Activated CD8-positive, alpha-beta memory T cell treated with anti-CD3 and anti-CD28 coated beads for 24 hours (primary cell): ENCODE results near the gene AKR1E2.
"Not testable (repeated sequence)": the region's sequence is repeated elsewhere in the genome, so short reads cannot be mapped to it uniquely, and the experiment has no call there.

Experiments used
- DNase-seq: peaks from one replicate; pipeline ENCODE4 v3.0.0-alpha.2; 2020

AKR1E2 gene

GRCh38 chr10:4815646-4816180 is 10.3 kb upstream of the AKR1E2 start:
- not testable (repeated sequence) for DNase-seq

DNA sequence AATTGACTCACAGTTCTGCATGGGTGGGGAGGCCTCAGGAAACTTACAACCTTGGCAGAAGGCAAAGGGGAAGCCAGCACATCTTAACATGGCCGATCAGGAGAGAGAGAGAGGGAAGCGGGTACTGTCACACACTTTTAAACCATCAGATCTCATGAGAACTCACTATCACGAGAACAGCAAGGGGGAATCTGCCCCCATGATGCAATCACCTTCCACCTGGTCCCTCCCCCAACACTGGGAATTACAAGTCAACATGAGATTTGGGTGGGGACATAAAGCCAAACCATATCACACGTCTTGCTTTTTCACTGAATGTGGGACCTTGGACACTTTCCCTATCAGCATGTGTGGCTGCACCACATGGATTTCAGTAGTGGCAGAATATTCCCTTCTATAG is 9.0 kb upstream of the AKR1E2 start:
- DNase-seq = no peak

GRCh38 chr10:4819067-4819466 is 6.9 kb upstream of the AKR1E2 start:
- DNase-seq = no peak

- no peak for DNase-seq
These were observed 6.3 kb upstream of the AKR1E2 start for GRCh38 chr10:4819707-4820106.

- DNase-seq = no peak
These were observed 5.1 kb upstream of the AKR1E2 start for GRCh38 chr10:4820804-4821401.

DNA sequence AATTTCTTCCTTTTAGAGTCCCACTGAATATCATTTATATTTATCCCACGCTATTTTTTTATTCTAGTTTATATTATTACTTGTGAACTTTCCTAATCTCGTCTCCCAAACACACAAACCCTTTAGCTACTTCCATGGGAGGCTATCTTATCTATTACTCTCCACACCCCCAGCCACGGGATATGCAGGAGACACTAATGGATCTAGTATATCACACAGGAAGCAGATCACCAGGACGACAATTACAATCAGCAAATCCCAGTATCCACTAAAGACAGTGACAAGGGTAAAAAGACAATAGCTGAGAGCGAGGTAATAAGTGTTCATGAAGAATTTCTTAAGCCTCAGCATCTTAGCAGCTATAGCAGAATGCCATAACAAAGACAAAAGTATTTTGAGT is 3.8 kb upstream of the AKR1E2 start:
- DNase-seq = no peak

DNA sequence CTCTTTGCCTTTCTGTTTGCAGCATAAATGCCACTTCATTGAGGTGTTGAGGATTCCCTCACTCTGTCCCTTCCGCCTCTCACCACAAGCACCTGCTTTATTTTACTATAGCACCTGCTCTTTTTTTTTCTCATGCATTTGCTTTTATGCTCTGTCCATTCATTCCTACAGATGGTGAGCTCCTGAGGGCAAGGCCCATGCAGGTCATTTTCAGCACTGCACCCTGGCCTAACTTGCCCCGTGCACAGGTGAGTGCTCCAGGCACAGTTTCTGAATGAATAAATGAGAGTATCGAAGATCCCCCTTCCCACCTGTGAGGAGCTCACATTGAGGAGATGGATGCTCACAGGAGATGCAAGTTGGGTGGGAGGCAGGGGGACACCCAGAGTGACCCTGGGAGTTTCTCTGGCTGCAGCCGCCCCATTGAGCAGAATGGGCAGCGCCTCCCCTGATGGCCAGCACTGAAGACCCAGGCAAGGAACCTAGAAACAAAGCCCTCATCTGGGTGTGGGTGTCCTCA is 1.2 kb upstream of the AKR1E2 start:
- DNase-seq = no peak

- DNase-seq = no peak
These were observed 545 bp upstream of the AKR1E2 start for GRCh38 chr10:4825456-4825867.

- DNase-seq = no peak
These were observed 851 bp downstream of the AKR1E2 start for GRCh38 chr10:4826792-4827324.

- DNase-seq = no peak
These were observed 2.0 kb downstream of the AKR1E2 start for GRCh38 chr10:4828005-4828404.

GRCh38 chr10:4830551-4830950 is 4.5 kb downstream of the AKR1E2 start:
- DNase-seq = no peak

GRCh38 chr10:4831091-4831490 is 5.1 kb downstream of the AKR1E2 start:
- DNase-seq = peak; percentile 9

DNA sequence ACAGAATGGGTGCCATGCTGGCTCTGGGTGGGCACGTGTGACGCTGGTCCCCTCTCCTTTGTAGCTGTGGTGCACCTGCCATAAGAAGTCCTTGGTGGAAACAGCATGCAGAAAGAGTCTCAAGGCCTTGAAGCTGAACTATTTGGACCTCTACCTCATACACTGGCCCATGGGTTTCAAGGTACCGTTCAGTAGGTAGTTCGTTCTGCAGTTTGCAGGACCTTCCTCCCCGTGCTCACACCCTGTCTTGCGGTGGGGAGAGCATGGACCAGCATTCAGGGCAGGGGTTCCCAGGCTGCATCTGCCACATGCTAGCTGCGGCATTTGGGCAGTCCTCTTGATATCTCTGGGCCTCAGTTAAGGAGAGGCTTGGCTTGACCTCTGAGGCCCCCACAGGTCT is 7.3 kb downstream of the AKR1E2 start:
- peak; percentile 17 for DNase-seq

- no peak for DNase-seq
These were observed 8.9 kb downstream of the AKR1E2 start for GRCh38 chr10:4834898-4835405.

DNA sequence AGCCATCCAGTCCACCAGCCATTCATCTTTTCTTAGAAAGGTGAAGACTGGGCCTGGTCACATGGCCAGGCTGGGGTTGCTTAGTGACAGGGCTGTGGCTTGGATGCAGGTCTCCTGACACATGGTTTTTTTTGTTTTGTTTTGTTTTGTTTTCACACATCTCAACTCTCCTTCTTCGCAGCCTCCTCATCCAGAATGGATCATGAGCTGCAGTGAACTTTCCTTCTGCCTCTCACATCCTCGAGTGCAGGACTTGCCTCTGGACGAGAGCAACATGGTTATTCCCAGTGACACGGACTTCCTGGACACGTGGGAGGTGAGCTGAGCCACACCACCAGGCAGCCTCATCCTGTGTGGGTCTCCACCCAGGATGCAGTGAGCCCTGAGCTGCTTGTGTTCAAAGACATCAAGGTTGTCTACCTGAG is 9.5 kb downstream of the AKR1E2 start:
- no peak for DNase-seq

GRCh38 chr10:4836416-4836969 is 10.5 kb downstream of the AKR1E2 start:
- DNase-seq = no peak

- DNase-seq = no peak
These were observed 11.5 kb downstream of the AKR1E2 start for GRCh38 chr10:4837551-4837950.

GRCh38 chr10:4838743-4839142 is 12.7 kb downstream of the AKR1E2 start:
- DNase-seq = no peak

GRCh38 chr10:4839353-4839752 is 13.3 kb downstream of the AKR1E2 start:
- DNase-seq = no peak

DNA sequence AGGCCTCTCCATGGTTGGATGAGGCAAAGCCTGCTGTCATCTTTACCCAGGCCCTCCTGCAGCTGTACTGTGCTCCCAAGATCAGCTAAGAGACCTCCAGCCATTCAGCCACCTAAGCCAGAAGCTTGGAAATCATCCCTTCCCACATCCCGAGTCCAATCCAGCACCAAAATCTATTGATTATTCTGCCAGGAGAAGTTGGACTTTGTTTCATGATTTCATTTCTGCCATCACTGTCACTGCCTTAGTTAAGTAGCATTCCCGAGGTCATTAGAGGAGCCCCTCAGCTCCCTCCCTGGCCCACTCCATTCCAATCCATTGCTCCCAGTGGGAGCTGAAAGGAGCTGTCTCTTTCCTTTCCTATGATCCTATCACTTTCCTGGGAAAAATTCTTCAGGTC is 14.1 kb downstream of the AKR1E2 start:
- no peak for DNase-seq

DNA sequence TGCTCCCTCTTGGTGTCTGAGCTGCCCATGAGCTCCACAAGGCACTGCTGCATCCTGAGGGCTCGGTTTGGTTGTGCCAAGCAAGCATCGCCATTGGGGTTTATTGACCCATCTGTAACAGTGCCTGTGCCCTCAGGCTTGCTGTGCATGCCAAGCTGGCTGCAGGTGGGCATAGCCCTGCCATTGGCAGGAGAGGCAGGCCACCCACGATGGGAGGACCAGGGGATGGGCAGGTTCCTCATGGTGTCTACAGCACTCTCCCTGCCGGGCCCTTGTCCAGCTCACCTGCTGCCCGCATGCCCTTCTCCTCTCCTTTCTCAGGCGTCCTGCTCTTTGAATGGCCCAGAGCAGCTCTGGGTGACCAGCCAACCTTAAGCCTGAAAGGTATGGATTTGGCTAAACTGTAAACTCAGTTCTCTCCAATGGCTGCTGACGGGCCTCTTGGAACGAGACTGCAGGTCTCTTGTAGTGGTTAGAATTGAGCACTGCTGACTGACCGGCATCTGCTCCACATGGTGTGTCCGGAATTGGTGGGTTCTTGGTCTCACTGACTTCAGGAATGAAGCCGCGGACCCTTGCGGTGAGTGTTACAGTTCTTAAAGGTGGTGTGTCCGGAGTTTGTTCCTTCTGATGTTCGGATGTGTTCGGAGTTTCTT is 17.6 kb downstream of the AKR1E2 start:
- no peak for DNase-seq

DNA sequence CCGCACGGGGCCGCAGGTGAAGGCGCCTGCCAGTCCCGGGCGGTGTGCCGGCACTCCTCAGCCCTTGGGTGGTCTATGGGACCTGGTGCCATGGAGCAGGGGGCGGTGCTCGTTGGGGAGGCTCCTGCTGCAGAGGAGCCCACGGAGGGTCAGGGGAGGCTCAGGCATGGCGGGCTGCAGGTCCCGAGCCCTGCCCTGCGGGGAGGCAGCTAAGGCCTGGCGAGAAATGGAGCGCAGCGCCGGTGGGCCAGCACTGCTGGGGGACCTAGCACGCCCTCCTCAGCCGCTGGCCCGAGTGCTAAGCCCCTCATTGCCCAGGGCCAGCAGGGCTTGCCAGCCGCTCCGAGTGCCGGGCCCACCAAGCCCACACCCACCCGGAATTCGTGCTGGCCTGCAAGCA is 18.9 kb downstream of the AKR1E2 start:
- no peak for DNase-seq

DNA sequence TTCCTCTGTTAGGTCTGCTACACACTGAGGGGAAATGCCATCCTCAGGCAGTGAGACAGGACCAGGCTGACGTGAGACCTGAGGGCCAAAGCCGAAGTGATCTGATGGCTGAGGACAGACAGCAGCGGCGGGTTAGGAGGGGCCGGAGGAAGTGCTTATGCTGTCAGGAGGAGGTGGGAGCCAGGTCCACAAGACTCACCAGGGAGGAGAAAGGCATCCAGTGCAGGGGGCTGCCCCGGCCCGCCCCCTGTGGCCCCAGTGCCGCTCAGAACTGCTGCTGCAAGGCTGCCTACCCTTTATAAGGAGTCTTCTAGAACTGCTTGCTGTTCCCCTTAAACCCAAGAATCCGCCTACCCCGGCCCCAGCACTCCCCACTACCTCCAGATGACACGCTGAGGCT is 19.8 kb downstream of the AKR1E2 start:
- no peak for DNase-seq

- no peak for DNase-seq
These were observed 20.8 kb downstream of the AKR1E2 start for GRCh38 chr10:4846775-4847174.
